Uterus (tissue), 2 donors: ENCODE results near the gene MTHFD2L.

Experiments
- POLR2A ChIP-seq, 2 donors: fragments of 450-650 bp; IDR thresholded peaks; one replicate each; pipeline ENCODE4 v1.6.1; 2016; ENCODE audit warnings: antibody characterized with exemption in 2 of 2, mild to moderate bottlenecking in 1 of 2, moderate library complexity in 1 of 2
- TF ChIP-seq, protein P1 (sequence below), 4 experiments: fragments of 200-600 bp in 2 of 4; fragments of 450-650 bp in 2 of 4; sonication (generic) in 2 of 4; IDR thresholded peaks; one replicate each; pipeline ENCODE4 v1.5.1; 2016 to 2019; ENCODE audit warnings: antibody characterized with exemption in 4 of 4, mild to moderate bottlenecking in 2 of 4, moderate library complexity in 1 of 4

DNA sequence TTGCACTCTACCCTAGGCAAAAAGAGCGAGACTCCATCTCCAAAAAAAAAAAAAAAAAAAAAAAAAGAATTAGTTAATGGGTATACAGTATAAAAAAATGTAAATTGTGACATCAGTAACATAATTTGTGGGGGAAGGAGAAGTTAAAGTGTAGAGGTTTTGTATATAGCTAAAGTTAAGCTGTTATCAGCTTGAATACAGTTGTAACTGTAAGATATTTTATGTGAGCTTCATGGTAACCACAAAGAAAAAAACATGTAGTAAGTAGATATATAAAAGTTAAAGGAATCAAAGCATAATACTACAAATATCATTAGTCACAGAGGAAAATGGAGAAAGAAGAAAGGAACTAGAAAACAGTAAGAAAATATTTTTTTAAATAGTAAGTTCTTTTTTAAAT, 97.2 kb downstream of the MTHFD2L start:
- no peak for TF ChIP-seq POLR2A (IDR thresholded peaks at IDR 0.05)
- TF ChIP-seq, protein P1, sequence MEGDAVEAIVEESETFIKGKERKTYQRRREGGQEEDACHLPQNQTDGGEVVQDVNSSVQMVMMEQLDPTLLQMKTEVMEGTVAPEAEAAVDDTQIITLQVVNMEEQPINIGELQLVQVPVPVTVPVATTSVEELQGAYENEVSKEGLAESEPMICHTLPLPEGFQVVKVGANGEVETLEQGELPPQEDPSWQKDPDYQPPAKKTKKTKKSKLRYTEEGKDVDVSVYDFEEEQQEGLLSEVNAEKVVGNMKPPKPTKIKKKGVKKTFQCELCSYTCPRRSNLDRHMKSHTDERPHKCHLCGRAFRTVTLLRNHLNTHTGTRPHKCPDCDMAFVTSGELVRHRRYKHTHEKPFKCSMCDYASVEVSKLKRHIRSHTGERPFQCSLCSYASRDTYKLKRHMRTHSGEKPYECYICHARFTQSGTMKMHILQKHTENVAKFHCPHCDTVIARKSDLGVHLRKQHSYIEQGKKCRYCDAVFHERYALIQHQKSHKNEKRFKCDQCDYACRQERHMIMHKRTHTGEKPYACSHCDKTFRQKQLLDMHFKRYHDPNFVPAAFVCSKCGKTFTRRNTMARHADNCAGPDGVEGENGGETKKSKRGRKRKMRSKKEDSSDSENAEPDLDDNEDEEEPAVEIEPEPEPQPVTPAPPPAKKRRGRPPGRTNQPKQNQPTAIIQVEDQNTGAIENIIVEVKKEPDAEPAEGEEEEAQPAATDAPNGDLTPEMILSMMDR (IDR thresholded peaks at IDR 0.05) = no peak
